ENCODE data around the gene UGT1A6. TPM values are rescaled to one million over a fixed set of nuclear protein-coding genes. Genes with fewer than 3 reads are reported as not detected.
A peak's percentile ranks its signal among the peaks of the same experiment; 100 is the strongest.

UGT1A6 gene
- total RNA-seq, 1 donor from 2014 or later: not detected

DNA sequence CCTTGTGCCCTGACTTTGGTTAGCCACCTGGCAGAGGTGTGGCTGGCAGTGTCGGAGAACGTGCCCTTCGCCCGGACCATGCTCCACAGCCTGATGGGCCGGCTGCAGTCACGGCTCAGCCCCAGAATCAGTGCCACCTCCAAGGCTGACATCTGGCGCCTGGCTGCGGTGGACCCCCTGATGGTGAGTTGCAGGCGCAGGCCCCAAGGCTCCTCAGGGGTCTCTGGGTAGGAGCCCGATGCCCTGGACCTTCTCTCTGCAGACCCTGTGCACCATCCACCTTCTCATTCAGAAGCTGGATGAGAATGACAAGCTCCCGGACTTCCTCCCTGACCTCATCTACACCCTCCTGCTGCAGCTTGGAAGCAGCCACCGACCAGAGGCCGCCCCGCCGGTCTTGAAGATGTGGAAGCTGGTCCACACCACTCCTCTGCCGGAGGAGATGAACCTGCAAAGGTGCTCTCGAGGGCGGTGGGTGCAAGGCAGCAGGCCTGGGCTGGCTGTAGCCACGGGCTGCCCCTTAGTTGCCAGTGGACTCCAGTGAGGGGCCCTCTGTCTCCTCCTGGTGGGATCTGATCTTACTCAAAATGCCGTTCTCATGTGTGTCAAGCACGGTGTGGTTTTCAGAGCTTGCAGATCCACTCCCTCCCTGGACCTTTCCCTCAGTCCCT, 129.5 kb downstream of the UGT1A6 start:
- intact Hi-C loops (cut with DNase I): no loop called here
- no peak for ATAC-seq
- DNase-seq (ENCODE audit: low spot score): peak; percentile 40

Other genes with a start within 250 kb of the UGT1A6 start
- gene USP40, start 126.1 kb upstream of the UGT1A6 start, total RNA-seq: 61.0 TPM
- gene UGT1A8, start 75.3 kb upstream of the UGT1A6 start, total RNA-seq: not detected
- gene UGT1A10, start 56.4 kb upstream of the UGT1A6 start, total RNA-seq: not detected
- not detected for gene UGT1A9, start 21.0 kb upstream of the UGT1A6 start, total RNA-seq
- not detected for gene UGT1A7, start 11.0 kb upstream of the UGT1A6 start, total RNA-seq
- gene UGT1A5, start 20.0 kb downstream of the UGT1A6 start, total RNA-seq: not detected
- not detected for gene UGT1A4, start 25.8 kb downstream of the UGT1A6 start, total RNA-seq
- not detected for gene UGT1A3, start 36.2 kb downstream of the UGT1A6 start, total RNA-seq
- not detected for gene UGT1A1, start 67.4 kb downstream of the UGT1A6 start, total RNA-seq
- not detected for gene MROH2A, start 85.4 kb downstream of the UGT1A6 start, total RNA-seq
- gene HJURP, start 161.6 kb downstream of the UGT1A6 start, total RNA-seq: 0.71 TPM
- not detected for gene TRPM8, start 224.5 kb downstream of the UGT1A6 start, total RNA-seq

Data from sciatic nerve (tissue), 2 donors.